MG63 (cell line): ENCODE results near the gene KCNIP1. TPM values are rescaled to one million over a fixed set of nuclear protein-coding genes. Genes with fewer than 3 reads are reported as not detected.
A peak's percentile ranks its signal among the peaks of the same experiment; 100 is the strongest.

Experiments used
- DNase-seq: peaks from one replicate; pipeline ENCODE4 v3.0.0-alpha.2; 2020
- H3K27me3 ChIP-seq: fragments of 250-450 bp; sonication (Bioruptor Pico); 2 replicates; pipeline ENCODE4 v1.5.1; 2020; ENCODE audit warnings: mild to moderate bottlenecking, moderate library complexity
- H3K36me3 ChIP-seq: fragments of 250-450 bp; sonication (Bioruptor Pico); 2 replicates; pipeline ENCODE4 v1.5.1; 2020; ENCODE audit warnings: mild to moderate bottlenecking, moderate library complexity
- H3K4me3 ChIP-seq: fragments of 250-450 bp; sonication (Bioruptor Pico); 2 replicates; pipeline ENCODE4 v1.5.1; 2020; ENCODE audit warnings: mild to moderate bottlenecking, moderate library complexity
- H3K9me3 ChIP-seq: fragments of 250-450 bp; sonication (Bioruptor Pico); 2 replicates; pipeline ENCODE4 v1.5.1; 2020; ENCODE audit warnings: mild to moderate bottlenecking, moderate library complexity
- total RNA-seq: library from RNA; depleted of rRNA; stranded (reverse); fragments of >200 nt; shearing (Covaris generic); gene quantifications from 2 replicates; pipeline ENCODE4 v1.2.3, GENCODE V29; 2014; ENCODE audit warnings: low replicate concordance

KCNIP1 gene
- total RNA-seq, 1 experiment from 2014 or later, result 0.43 TPM

DNA sequence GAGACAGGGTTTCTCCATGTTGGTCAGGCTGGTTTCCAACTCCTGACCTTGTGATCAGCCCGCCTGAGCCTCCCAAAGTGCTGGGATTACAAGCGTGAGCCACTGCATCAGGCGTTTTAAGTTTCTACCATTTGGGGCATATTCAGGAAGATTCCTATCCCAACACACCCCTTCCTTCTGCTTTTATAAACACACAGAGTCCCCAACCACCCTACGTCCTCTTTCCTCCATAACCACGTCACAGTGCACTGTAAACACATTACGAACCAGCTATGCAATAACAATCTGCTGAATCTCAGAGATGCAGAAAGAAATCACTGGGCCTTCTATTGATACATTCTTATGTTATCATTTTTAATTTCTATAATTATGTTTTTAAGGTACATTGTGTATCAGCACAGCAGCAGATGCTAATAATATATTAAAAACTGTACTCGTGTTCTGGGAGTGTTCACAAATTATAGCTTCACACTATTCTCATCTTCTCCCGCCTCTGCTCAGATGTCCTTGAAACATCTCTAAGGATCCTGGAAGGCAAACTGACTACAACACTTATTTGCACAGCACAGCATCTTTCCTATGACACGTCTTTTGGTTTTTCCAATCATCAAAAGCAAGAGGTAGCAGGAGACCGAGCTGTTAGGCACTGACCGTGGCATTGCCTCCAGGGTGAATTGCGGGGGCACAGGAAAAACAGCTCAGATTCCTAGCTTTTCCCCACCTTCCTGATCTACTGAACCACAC lies 60.2 kb downstream of the KCNIP1 start:
- no peak for DNase-seq
- Histone ChIP-seq H3K36me3 (no peaks in the 10 kb centered on the region), H3K4me3 (no peak overlapping the region), H3K9me3 (no peaks in the 10 kb centered on the region), H3K27me3 (no peaks in the 10 kb centered on the region)

DNA sequence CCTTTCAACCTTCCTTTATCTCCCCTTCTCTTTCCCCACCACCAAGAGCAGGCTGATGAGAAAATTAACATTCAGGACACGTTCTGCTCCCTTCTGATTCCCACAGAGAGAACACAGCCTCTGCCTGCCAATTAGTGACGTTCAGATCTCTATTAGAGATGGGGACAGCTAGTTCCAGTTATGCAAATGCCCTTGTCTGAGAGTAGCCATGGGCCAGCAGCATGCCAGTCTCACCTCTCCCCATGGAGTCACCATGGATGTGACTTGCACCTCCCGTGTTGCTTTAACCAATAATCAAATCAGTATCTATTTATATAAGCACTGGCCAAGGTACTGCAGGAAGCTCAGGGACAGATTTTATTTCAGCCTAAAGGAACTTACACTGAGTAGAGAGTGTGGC lies 61.3 kb downstream of the KCNIP1 start:
- H3K4me3 ChIP-seq, result no peak overlapping the region
- no peaks in the 10 kb centered on the region for H3K9me3 ChIP-seq
- H3K36me3 ChIP-seq, result no peaks in the 10 kb centered on the region
- no peaks in the 10 kb centered on the region for H3K27me3 ChIP-seq
- no peak for DNase-seq

DNA sequence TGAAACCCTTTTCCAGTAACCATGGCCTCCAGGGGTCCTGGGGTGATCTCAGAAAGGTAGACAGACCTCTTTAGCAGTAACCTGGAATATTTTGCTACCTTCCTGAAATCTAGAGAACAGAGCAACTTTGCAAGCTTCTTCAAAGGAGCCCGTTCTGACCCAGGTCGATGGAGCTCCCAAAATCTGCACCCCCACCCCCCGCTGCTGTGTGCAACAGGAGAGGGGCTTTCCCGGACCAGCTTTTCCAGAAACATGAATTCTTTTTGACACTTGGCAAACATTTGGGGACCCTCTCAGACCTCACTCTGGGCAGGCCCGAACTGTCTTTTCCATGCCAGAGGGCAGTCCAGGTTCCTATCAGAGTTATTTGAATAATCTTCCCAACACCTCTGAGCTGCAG lies 65.3 kb downstream of the KCNIP1 start:
- DNase-seq, result no peak
- no peaks in the 10 kb centered on the region for H3K27me3 ChIP-seq

DNA sequence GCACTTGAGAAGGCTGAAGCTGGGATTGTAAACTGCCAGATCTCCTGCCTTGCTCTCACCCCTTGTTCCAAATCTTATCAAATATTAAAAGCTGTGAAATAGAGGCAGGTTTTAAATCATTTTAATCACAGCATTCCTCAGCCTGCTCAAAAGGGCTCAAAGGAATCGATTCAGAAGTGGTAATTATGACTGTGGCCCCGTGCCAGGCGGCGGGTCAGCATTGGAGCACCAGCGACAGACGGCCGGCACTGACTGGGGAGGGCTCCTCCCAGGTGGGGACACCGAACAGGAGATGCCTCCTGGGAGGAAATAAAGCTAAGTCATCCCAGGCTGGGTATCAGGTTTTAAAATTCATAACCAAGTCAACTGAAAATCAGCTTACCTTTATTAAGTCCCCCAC lies 66.7 kb downstream of the KCNIP1 start:
- H3K4me3 ChIP-seq, result no peak overlapping the region
- H3K9me3 ChIP-seq, result no peaks in the 10 kb centered on the region
- DNase-seq, result no peak
- H3K27me3 ChIP-seq, result no peaks in the 10 kb centered on the region
- no peaks in the 10 kb centered on the region for H3K36me3 ChIP-seq

More for the DNA sequence above, 65.3 kb downstream of the KCNIP1 start:
- Histone ChIP-seq H3K36me3 (no peaks in the 10 kb centered on the region), H3K9me3 (no peaks in the 10 kb centered on the region), H3K4me3 (no peak overlapping the region)

DNA sequence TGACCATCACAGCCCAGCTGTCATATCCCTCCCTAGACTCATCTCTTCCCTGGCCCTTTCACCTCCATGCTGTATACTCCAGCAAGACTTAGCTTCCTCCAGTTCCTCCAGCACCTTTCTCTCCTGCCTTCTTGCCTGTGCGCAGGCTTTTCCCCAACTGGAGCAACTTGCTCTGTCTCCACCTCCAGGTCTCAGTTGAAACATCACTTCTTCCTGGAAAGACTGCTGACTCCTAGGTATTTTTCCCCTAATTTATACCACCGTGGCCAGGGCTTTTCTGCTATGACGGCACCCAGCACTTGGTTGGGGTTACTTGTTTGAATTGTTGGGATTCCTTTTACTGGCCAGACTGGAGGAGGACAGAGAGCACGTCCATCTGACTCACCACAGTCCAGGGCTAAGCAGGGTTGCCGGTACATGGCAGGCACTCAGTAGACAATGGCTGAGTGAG lies 67.5 kb downstream of the KCNIP1 start:
- no peaks in the 10 kb centered on the region for H3K36me3 ChIP-seq

DNA sequence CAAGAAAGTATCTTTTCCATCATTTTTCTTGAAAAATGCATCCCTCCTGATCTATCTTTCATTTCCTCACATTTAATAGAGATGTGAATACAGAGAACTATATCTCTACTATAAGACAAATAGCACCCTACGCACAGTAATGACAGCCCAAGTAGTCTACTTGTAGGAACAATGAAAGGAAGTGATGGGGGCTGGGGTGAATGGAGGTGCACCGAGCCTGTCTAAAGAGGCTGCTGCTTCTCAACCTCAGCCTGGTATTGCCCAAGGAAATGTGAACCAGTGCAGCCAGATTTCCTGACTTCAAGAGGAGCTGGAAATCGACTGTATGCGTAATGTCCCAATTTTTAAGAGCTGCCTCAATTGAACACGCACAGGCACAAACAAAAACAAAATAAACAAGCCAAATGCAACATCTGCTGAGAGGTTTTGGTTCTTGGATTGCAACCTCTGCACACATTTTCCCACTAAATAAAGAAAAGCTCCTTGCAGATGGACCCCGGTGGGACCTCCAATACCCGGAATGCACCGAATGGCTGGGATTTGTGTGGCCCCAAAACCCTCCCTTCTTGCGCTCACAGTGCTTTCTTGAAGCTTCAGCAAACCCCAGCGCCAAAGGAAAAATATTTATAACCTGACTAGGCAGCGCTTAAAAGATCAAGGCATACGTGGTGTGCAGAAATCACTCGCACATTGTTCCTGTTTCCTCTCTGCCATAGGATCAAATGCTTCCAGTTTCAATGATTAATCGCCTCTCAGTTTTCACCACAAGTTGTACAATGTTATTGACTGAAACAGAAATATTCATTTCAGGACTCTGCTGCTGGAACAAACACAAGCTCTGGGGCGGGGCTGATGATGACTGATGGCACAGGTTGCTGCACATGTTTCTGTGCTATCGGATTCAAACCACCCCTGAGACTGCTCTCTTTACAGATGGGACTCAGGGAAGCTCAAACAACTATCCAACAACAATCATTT lies 68.3 kb downstream of the KCNIP1 start:
- Histone ChIP-seq H3K36me3 (no peaks in the 10 kb centered on the region), H3K9me3 (peaks cover 5% of the 10 kb centered on the region), H3K27me3 (no peaks in the 10 kb centered on the region), H3K4me3 (no peak overlapping the region)
- DNase-seq, result peak; percentile 58

More for the DNA sequence above, 67.5 kb downstream of the KCNIP1 start:
- no peak overlapping the region for H3K4me3 ChIP-seq
- peaks cover 5% of the 10 kb centered on the region for H3K9me3 ChIP-seq
- DNase-seq, result peak; percentile 89
- H3K27me3 ChIP-seq, result no peaks in the 10 kb centered on the region

DNA sequence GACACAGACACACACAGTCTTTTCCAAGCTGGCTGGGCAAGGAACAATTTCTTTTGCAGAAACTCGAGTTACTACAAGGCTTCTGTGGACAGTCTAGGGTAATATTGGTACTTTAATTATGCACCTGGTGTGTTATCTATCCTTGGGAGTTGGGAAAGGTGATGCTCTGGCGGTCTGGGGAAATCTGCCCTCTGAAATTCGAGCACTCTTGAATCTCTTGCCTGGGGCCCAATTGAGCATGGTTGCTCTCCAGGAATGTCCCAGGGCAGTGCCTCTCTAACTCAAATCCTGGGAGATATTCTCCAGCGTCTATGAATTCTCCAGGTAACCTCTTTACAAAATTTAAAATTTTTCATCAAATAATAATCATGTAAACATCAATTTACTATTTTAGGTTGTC lies 69.3 kb downstream of the KCNIP1 start:
- Histone ChIP-seq H3K4me3 (no peak overlapping the region), H3K36me3 (no peaks in the 10 kb centered on the region), H3K9me3 (peaks cover 5% of the 10 kb centered on the region), H3K27me3 (no peaks in the 10 kb centered on the region)
- no peak for DNase-seq

DNA sequence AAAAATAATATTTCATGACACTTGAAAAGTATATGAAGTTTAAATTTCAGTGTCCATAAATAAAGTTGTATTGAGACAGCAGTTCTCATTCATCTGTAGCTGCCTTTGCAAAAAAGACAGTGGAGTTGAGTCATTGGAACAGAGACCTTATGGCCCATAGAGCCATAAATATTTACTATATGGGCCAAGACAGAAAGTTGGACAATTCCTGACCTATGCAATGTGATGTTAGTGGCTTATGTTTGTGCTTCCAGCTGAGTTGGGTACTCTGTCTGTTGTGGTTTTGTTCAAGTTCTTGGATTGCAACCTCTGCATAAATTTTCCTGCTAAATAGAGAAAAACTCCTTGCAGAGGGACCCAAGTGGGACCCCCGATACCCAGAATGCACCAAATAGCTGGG lies 69.8 kb downstream of the KCNIP1 start:
- DNase-seq, result no peak
- H3K4me3 ChIP-seq, result no peak overlapping the region
- H3K9me3 ChIP-seq, result peaks cover 5% of the 10 kb centered on the region
- no peaks in the 10 kb centered on the region for H3K27me3 ChIP-seq
- no peaks in the 10 kb centered on the region for H3K36me3 ChIP-seq

DNA sequence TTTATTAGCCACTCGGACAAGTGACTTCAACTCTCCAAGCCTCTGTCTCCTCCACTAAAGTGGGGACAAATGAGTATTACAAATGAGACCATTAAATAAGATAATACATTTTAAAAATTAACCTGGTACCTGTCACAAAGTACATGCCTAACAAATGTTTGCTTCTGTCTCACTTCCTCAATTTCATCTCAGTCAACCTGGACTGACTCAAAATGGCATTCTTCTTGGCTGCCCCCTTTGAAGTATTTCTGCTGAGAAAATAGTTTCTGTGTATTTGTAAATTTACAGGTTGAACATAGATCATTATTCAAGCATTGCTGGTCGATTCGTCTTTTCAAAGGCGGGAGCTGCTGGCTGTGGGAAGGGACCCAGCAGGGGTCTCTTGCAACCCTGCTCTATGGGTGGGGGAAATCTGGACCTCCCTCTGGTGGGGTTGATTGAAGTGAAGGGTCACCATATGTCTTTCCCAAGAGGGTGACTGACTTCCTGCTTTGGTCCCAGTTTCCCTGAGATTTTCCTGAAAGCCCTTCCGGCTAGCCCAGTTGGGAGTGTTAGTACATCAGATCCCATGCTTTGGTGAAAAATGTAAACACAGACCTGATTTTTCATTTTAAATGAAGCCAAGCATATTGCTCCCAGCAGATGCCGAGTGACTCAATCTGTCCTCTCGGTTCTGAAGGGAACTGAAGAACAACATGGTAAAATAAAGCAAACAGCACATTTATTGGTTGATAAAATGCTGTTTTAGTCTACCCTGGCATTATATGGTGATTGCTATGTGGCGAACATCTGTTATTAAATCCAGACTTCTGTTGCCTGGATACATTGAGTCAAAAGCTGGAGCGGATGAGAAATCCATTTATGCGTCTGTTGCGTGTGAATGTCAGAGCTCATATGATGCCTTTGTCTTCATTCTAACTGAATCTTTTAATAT lies 73.0 kb downstream of the KCNIP1 start:
- DNase-seq, result peak; percentile 31
- Histone ChIP-seq H3K4me3 (no peak overlapping the region), H3K36me3 (no peaks in the 10 kb centered on the region), H3K27me3 (no peaks in the 10 kb centered on the region), H3K9me3 (peaks cover 5% of the 10 kb centered on the region)

DNA sequence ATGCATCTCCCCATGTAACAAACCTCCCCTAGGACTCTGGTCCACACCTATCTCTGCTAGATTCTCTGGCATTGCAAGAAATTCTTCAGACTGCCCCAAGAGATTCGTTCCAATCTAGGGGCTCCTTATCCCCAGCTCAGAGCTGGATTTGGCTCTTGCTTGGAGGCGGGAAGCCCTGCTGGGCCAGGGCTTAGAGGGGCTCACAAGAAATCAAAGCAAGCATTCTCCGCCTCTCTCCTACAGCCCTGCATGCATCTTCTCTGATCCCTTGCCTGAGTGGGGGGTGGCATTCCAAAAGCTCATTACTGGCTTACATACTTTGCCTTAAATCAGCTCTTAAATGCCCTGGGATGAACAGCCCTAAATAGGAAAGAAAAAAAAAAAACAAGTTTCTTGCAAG lies 75.8 kb downstream of the KCNIP1 start:
- no peak for DNase-seq
- Histone ChIP-seq H3K36me3 (no peaks in the 10 kb centered on the region), H3K9me3 (peaks cover 5% of the 10 kb centered on the region), H3K4me3 (no peak overlapping the region), H3K27me3 (no peaks in the 10 kb centered on the region)

DNA sequence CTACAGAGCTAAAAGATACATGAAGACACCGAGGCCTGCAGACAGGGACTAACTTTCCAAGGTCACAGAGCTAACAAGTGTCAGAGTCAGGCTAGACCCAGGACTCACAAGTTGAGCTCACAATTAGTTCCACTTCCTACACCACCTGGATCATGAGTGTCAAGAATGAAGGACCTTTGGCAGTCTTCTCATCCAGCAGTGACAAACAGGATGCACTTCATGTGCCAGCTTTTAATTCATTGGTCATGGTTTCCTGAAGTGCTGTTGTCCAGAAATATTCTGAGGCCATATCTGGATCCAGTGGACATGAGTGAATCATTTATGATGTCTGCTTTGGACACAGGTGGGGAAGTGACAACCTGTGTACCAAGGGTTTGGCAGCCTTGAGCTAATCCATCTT lies 77.4 kb downstream of the KCNIP1 start:
- no peaks in the 10 kb centered on the region for H3K36me3 ChIP-seq
- DNase-seq, result no peak
- no peak overlapping the region for H3K4me3 ChIP-seq
- no peaks in the 10 kb centered on the region; the same call in 1 of the 2 replicates for H3K9me3 ChIP-seq
- no peaks in the 10 kb centered on the region for H3K27me3 ChIP-seq

DNA sequence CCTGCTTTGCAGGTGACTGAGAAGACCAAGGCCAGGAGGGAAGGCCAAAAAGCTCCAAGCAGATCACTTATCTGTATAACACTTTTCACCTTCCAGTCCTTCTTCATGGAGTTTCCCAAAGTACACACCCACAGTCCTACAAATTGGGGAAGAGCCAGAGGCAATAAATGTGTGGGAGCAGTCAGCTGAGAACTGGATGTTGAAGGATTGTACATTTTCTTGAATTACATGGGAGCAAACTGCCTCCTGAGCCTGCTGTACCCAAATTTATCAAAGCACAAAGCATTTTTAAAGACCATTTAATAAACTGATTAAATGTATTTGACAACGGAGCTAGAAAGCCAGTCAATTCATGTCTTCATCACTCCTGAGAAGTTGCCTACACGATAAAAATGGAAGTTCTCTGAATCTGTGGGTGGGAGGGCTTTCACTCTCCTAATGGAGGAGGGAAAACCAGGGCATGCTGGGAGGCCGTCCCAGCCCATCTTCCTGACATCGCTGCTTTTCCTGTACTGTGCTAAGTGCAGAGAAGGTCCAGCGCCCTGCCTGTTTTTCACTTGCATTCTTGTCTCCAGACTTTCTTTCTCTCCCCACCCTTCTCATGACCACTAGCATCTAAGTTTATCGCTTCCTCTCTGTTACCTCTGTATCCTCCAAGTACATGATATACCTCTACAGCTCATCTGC lies 79.0 kb downstream of the KCNIP1 start:
- Histone ChIP-seq H3K36me3 (no peaks in the 10 kb centered on the region), H3K9me3 (no peaks in the 10 kb centered on the region; the same call in 1 of the 2 replicates), H3K4me3 (no peak overlapping the region), H3K27me3 (no peaks in the 10 kb centered on the region)
- no peak for DNase-seq

DNA sequence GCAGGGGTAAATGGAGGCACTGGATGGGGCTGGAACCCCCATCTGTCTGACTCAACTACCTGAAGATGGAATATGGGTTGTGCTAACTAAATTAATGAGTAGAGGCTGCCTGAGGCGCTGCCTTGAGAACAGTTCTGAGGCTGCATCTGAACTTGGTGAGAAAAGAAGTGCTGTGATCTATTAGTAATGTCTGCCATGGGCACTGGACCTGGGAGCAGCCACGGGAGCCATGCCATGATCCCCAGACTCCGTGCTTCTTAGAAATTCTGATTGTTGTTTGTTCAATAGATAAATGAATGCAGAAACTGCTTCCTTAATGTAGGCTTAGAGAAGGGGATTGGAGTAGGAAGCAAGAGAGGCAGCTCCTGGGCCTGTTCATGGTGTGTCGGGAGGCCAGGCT lies 80.2 kb downstream of the KCNIP1 start:
- no peak overlapping the region for H3K4me3 ChIP-seq
- H3K9me3 ChIP-seq, result no peaks in the 10 kb centered on the region; the same call in 1 of the 2 replicates
- H3K36me3 ChIP-seq, result no peaks in the 10 kb centered on the region
- H3K27me3 ChIP-seq, result no peaks in the 10 kb centered on the region
- no peak for DNase-seq

DNA sequence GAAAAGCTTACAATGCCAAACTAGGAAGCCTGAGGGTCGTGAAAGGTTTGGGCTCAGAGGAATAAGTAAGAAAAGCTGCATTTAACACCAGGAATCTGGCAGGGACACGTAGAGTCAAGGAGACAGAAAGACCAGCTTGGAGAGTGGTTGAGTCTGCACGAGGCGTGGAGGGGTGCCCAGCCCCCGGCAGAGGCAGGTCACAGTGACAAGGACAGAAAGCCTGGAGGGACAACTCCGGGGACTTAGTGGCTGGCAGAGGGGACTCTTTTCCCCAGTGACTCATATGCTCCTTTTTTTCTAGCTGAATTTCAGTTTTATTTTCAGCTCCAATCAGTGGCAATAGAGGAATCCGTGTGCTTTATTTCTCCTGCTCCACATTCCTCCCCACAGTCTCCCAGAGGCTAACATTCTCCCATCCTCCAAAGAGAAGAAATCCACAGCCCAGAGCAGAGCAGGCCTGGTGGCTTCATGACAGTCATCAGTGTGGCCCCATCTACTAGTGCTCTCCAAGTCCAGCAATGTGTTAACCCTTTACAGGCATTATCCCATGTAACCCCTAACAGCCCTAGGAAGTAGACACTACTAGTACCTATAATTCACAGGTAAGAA lies 80.7 kb downstream of the KCNIP1 start:
- Histone ChIP-seq H3K4me3 (no peak overlapping the region), H3K27me3 (no peaks in the 10 kb centered on the region), H3K36me3 (no peaks in the 10 kb centered on the region), H3K9me3 (no peaks in the 10 kb centered on the region; the same call in 1 of the 2 replicates)
- no peak for DNase-seq

DNA sequence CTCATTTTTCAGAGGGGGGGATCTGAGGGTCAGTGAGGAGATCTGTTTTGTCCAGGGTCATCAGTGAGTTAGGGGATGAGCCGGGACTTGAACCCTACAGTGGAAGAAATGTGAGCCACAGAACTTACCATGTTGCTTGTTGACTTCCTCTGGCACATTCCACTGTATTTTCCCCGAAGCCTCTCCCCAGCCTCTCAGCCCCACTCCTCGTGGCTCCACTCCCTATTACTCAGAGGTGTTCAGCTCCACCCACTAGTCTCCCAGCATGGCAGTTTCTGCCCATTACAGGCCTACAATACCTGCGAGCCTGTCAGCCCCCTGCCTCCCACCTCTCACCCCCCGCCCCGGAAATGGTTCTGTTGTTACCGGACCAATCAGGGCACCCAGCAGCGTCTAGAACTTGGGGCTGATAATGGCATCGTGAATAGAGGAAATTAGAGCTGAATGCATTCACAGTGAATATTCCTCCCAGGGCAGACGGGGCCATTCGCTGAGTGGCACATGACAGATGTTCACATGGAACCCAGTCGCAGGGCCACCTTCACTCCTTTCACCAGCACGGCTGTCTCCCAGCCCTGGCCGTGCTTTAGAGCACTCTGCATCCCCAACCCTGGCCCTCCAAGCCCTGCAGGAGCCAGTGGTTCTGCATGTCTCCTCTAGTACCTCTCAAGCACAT lies 81.6 kb downstream of the KCNIP1 start:
- H3K36me3 ChIP-seq, result no peaks in the 10 kb centered on the region
- H3K9me3 ChIP-seq, result peaks cover 2% of the 10 kb centered on the region; the same call in 1 of the 2 replicates
- H3K4me3 ChIP-seq, result no peak overlapping the region
- no peak for DNase-seq
- no peaks in the 10 kb centered on the region for H3K27me3 ChIP-seq
